ENCODE measurements around the gene ENO3.

ENO3 gene

DNA sequence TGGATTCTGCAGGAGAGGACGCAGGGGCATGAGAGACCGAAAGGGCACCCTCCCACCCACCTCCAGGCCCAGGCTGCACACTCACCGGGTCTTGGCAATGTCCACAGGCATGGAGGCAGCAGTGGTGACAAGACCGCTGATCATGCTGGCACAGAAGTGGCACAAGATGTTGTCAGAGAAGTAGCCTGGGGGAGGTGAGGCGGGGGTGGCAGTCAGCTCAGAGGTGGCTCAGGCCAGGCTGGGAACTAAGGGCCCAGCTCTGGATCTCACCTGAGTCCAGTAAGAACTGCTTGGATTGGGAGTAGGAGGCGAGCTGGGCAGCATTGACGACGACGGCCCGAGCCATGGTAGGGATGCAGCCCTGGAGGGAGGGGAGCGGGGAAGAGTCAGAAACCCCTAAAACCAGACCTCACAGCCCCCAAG lies 12.8 kb upstream of the ENO3 start:
- DNase-seq = no peak

DNA sequence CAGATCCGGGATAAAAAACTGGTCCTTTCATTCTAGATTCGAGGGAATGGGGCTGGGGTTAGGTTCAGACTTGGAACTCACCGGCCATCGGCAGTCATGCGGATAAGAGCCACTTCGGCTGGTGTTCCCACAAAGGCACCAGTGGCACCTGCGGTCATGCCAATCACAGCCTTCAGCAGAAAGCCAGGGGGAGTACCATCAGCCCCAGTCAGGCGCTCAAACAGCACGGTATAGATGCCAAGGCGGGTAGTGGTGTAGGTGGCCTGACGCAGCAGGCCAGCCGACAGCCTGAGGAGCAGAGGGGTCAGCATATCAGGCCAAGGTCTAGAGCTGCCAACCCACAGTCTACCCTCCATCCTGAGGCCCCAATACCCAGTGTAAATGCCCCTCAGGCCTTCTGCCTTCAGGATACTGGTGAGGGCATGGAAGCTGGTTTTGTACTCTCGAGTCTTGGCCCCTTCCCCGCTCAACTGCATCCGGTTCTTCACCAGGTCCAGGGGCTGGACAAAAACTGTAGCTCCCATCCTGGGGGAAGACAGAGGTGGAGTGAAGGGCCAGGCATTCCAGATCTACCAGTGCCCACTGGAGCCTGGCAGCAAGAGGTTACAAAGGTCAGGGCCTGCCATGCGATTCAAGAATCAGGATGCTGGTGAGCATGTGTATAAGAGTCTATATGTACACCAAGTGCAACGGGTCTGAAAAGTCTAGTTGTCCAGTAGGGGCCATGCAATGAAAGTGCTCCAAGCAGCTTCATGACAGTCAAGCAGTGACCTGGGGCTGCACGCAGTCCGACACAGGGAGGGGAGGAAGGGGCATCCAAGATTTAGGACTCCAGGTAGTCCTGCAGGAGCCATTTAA lies 12.0 kb upstream of the ENO3 start:
- DNase-seq = no peak

DNA sequence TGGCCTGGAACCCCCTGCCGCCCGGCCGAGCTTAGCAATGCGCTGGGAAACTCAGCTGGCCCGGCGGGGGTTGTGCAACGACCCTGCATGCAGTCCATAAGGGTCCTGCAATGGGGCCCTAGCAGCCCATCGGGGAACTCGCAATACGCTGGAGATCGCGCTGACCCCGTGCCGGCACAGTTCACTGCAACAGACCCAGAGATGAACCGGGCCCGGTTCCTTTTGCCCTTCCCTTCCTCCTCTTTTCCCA lies 11.4 kb upstream of the ENO3 start:
- DNase-seq = no peak

GRCh38 chr17:4939796-4940554 lies 10.9 kb upstream of the ENO3 start, which contains the start of the genes RNF167 and SLC25A11:
Gene RNF167, plus strand, starts transcription at chr17:4940268. Its CDS starts 642 bp downstream, at chr17:4940910.
Gene SLC25A11, minus strand, starts transcription at chr17:4940046. Its CDS starts 136 bp downstream, at chr17:4939910.
- DNase-seq = peak; percentile 100

DNA sequence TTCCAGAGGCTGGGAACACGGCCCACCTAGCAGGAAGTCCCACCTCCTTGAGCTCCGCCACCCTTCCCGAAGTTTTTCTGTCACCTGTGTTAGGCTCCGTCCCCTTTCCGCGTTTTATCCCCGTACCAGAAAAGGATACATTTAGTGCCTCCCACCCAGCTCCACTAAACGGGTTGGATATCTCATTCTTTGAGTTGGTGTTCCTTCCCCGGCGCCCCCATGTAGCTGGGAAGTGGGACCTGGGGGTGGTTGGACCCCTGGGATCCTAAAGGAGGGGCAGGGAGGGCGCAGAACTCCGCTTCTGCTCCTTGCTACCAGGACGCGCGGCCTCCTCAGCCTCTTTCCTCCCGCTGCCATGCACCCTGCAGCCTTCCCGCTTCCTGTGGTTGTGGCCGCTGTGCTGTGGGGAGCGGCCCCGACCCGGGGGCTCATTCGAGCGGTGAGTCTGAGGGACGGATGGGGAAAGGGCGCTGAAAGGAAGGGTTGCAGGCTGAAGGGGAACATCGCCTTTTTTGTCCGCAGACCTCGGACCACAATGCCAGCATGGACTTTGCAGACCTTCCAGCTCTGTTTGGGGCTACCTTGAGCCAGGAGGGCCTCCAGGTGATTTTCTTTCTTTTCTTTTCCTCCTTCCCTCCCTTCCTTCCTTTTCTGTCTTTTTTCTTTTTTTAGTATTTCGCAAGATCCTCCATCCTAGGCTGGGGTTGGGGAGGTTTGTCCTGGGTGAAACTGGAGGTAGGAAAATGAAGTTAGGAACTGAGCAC lies 10.2 kb upstream of the ENO3 start:
- peak; percentile 46 for DNase-seq

- DNase-seq = no peak
These were observed 9.7 kb upstream of the ENO3 start for GRCh38 chr17:4941319-4941610.

DNA sequence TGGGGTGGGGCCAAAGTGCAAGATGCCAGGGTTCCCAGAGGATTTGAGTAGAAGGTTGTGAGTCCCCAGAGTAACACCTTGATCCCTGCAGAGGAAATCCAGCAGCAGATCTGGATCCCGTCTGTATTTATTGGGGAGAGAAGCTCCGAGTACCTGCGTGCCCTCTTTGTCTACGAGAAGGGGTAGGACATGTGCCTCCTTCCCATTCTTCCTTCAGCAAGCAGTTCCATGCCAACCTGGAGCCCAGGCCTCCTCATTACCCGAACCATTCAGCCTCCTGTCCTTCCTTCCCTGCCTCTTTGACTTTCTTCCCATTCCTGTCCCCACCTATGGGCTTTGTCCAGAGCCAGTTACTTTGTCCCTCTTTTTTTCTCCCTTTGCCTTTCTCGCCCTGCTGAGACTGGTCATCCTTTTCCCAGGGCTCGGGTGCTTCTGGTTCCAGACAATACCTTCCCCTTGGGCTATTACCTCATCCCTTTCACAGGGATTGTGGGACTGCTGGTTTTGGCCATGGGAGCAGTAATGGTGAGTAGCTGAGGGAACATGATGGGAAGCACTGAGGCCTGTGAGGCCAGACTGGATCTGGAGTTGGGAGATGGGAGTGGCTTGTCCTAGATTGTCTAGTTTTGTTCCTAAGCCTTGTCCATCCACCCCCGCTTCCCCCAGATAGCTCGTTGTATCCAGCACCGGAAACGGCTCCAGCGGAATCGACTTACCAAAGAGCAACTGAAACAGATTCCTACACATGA lies 8.0 kb upstream of the ENO3 start:
- no peak for DNase-seq

- DNase-seq = peak; percentile 70
These were observed 6.8 kb upstream of the ENO3 start for GRCh38 chr17:4944163-4944553.

- DNase-seq = peak; percentile 29
These were observed 6.3 kb upstream of the ENO3 start for GRCh38 chr17:4944554-4945175.

GRCh38 chr17:4945176-4945943 lies 5.6 kb upstream of the ENO3 start:
- DNase-seq = peak; percentile 75

DNA sequence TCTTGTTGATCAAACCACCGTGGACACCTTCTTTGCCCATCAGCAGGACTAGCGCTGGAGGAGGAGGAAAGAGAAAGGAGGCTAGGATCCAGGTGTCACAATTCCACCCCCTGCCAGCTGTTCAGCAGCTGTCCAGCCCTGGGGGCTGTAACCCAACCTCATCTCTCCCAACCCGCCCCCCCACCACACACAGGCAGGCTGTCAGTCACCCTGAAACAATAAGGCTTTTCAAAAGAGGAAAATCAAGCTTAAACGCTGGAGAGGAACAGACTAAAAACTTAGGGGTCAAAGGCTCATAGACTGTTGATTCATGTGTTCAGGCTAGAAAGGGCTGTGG lies 5.0 kb upstream of the ENO3 start:
- DNase-seq = no peak

DNA sequence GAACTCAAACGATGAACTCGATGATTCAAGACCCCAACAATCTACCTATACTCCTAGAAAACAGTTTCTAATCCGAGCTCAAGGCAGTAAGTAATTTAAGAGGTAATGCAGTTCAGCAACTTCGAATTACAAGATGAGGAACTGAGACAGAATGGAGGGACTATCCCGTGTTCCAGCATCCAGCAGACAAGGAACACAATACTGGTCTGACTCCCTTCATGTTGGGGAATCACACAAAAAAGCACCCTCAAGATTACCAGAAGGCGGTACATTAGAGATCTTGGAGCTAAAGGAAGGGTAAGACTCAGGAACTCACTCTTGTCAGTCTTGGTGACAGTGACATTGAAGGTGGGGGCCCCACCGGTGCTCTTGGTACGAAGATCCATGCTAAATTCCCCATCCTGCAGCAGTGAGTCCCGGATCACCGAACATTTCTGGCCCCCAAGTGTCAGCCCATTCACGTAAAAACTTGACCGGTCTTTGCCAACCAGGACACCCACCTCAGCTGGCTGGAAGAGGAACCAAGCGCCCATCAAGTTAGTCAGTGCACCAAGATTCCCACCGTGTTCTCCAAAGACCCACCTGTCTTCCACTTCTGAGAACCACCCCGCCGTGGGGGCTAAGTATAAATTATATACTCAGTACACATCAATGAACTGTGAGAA lies 4.5 kb upstream of the ENO3 start:
- no peak for DNase-seq

GRCh38 chr17:4947010-4947410 lies 3.9 kb upstream of the ENO3 start:
- no peak for DNase-seq

- peak; percentile 79 for DNase-seq
These were observed 3.3 kb upstream of the ENO3 start for GRCh38 chr17:4947411-4948165.

DNA sequence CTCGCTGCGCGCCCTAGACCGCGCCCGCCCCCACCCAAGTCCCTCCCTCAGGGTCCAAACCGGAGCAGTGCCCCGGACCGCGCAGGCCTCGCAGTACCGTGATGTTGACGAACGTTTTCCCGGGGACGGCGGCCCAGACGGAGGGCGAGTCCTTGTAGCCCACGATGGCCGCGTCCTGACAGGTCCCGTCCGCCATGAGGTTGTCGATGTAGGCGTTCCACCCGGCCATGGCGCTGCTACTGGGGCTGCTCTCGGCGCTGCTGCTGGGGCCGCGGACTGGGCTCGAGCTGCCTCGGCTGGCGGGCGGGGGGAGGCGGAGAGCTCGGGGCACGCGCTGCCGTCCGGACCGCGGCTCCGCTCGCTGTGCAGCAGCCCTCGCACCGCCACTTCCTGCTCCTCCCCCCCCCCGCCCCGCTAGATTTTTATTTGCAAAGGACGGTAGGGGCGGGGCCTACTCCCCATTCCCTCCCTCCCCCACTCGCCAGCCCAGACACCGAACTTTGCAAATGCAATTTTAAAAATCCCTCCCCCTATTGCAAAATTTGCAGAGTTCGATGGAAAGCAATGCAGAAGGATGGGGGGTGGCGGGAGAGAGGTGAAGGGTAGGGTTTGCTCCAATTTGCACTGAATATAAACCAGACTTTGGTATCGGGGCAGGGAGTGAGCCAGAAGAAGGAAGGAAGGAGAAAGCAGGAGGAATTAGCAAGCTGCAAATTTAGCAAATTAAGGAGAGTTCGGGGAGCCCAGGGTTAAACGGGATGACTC lies 2.6 kb upstream of the ENO3 start, which contains the start of gene PFN1:
Gene PFN1 (minus strand): TSS at position 365 of the 765 bp plus-strand sequence. CDS start 136 bp downstream, at position 229.
- peak; percentile 94 for DNase-seq

DNA sequence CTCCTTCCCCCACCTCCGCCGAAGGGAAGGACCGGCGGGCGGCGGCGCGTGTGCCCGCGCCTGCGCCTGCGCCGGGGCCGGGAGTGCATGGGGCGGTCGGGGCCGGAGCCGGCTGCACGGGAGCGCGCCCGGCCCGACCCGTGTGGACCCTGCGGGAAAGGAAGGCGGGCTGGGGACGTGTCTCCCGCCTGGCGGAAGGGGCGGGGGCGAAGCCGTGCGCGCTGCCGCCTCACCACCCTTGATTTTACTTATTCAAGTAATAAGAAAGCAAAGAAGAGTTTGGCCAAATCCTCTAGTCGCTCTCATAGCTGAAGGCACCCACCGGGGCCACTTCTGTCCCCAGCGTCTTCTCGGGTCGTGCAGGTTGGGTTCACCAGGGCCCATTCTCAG lies 2.0 kb upstream of the ENO3 start:
- peak; percentile 79 for DNase-seq

DNA sequence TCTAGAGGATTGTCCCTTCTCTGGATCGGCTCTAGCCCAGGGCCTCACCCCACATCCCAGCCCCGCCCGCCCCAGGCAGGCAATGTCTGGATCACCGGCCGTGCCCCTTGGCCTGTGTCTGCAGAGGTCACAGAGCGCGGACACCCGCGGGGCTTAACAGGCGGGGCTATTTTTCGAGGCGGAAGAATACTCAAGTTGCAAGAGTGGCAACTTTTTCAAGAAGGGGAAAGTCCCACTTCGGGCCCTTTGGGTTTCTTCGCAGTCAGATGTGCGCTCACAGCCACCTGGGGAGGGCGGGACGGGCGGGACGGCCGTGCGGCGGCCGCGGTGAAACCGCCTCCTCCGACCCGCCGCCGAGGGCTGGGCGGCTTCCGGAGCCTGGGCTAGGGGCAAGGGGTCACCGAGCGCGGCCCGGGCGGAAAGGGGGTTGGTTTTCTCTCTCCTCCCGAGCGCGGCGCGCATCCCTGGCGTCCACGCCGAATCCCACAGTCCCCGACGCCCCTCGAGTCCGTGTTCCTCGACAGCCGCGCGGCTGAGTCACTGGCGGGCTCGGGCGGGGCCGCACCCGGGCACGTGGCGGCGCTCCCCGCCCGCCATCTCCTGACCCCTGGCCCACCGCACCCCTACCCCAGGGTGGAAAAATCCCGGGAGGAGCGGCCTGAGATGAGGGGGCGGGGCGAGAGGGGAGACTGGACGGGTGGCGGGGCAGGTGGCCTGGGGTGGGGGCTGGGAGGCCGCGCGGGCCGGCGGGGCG lies 1.4 kb upstream of the ENO3 start:
- DNase-seq = peak; percentile 89

DNA sequence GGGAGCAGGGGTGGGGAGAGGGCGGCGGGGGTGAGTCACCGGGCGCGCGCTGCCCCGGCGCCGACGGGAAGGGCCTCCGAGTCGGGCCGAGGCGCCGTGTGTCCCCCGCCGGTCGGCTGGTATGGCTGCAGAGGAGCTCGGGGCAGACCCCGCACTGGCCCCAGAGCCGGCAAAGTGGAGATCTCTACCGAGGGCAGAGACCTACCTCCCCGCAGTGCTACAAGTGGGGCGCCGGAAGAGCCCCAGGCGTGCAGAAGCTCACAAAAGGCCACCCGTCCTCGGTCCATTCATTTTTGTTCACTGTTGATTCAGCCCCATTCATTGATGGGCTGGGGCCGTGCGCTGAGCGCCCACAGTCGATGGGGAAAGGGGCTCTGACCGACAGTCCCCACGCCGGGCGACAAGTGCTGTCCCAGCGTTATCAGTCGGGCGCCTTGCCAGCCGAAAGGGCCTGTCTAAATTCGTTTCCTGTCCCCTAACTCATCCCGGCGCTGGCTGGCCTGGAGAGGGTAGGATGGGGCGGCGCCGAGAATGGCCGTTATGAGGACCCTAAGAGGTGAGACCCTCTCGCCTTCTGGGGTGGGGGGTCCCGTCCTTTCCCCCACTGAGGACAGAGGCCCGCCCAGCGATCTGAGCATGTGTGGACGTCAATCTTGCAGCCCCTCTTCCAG lies 709 bp upstream of the ENO3 start:
- DNase-seq = no peak
